Tibial nerve (tissue), 4 donors: ENCODE data around the gene SOX18.

Experiments
- CTCF ChIP-seq, 5 experiments: fragments of 200-600 bp in 3 of 5; fragments of 450-650 bp in 2 of 5; sonication (generic) in 3 of 5; IDR thresholded peaks; one replicate each; pipeline ENCODE4 v1.5.1; 2016 to 2019; ENCODE audit warnings: antibody characterized with exemption in 5 of 5, mild to moderate bottlenecking in 3 of 5, moderate library complexity in 2 of 5
- EP300 ChIP-seq, 2 donors: sonication (generic); formaldehyde crosslinking; IDR thresholded peaks; one replicate each; pipeline ENCODE4 v1.6.1; 2017; ENCODE audit warnings: antibody characterized with exemption in 2 of 2, mild to moderate bottlenecking in 1 of 2
- POLR2A ChIP-seq, 2 donors: fragments of 450-650 bp; IDR thresholded peaks; one replicate each; pipeline ENCODE4 v1.6.1; 2017; ENCODE audit warnings: antibody characterized with exemption in 2 of 2, mild to moderate bottlenecking in 2 of 2, moderate library complexity in 2 of 2

- TF ChIP-seq CTCF (IDR thresholded peaks at IDR 0.05) (no peak), POLR2A (IDR thresholded peaks at IDR 0.05) (no peak), EP300 (IDR thresholded peaks at IDR 0.05) (no peak)
Measured at GRCh38 chr20:64040231-64041039, 9.0 kb downstream of the SOX18 start.
